Thyroid gland (tissue), 4 donors: ENCODE results near the gene BZW2. TPM values are rescaled to one million over a fixed set of nuclear protein-coding genes. Genes with fewer than 3 reads are reported as not detected.

ENCODE experiments used
- DNase-seq, 2 donors: peaks; one replicate each; pipeline ENCODE4 v3.0.0-alpha.2; 2019
- H3K27ac ChIP-seq, 3 donors: fragments of 200-600 bp; sonication (generic); 1 replicate in 2 of 3; 2 replicates in 1 of 3; pipeline ENCODE4 v1.5.1; 2016 to 2019; ENCODE audit warnings: mild to moderate bottlenecking in 1 of 3, moderate library complexity in 1 of 3
- H3K27me3 ChIP-seq: fragments of 200-600 bp; sonication (generic); one replicate; pipeline ENCODE4 v1.5.1; 2019
- H3K36me3 ChIP-seq, 2 donors: fragments of 200-600 bp; sonication (generic); one replicate each; pipeline ENCODE4 v1.5.1; 2016 to 2019
- H3K4me1 ChIP-seq, 2 donors: fragments of 200-600 bp; sonication (generic); one replicate each; pipeline ENCODE4 v1.5.1; 2017 to 2019
- H3K4me3 ChIP-seq, 3 donors: fragments of 200-600 bp; sonication (generic); replicated peaks in 1 of 3; 1 replicate in 2 of 3; 2 replicates in 1 of 3; pipeline ENCODE4 v1.5.1; 2016; ENCODE audit warnings: mild to moderate bottlenecking in 1 of 3
- H3K9me3 ChIP-seq: fragments of 200-600 bp; sonication (generic); one replicate; pipeline ENCODE4 v1.5.1; 2017
- POLR2A ChIP-seq, 2 donors: fragments of 450-650 bp; IDR thresholded peaks; one replicate each; pipeline ENCODE4 v1.6.1; 2017; ENCODE audit warnings: antibody characterized with exemption in 2 of 2, mild to moderate bottlenecking in 2 of 2, moderate library complexity in 1 of 2
- WGBS, 2 donors: methylation state at CpG; one replicate each; pipeline ENCODE4 v1.1.5; 2017; 5-methylcytosine and 5-hydroxymethylcytosine counted together
- intact Hi-C: fragments of 100-400 bp; cut with DNase I; formaldehyde crosslinking; loops from one replicate; pipeline ENCODE4 v1.15.1; 2023
- total RNA-seq, 4 donors: library from RNA; depleted of rRNA; stranded (reverse); fragments of >200 nt; gene quantifications; one replicate each; pipeline ENCODE4 v1.2.3, GENCODE V29; 2016
- TF ChIP-seq, protein P1 (sequence below), 6 experiments: fragments of 200-600 bp in 3 of 6; fragments of 450-650 bp in 3 of 6; sonication (generic) in 3 of 6; IDR thresholded peaks; one replicate each; pipeline ENCODE4 v1.5.1; 2016 to 2019; ENCODE audit warnings: antibody characterized with exemption in 6 of 6, mild to moderate bottlenecking in 2 of 6, inconsistent platforms in 1 of 6, moderate library complexity in 1 of 6

Gene BZW2
- total RNA-seq, 4 donors from 2014 or later = 63.0 to 69.0 (median 66.8) TPM

DNA sequence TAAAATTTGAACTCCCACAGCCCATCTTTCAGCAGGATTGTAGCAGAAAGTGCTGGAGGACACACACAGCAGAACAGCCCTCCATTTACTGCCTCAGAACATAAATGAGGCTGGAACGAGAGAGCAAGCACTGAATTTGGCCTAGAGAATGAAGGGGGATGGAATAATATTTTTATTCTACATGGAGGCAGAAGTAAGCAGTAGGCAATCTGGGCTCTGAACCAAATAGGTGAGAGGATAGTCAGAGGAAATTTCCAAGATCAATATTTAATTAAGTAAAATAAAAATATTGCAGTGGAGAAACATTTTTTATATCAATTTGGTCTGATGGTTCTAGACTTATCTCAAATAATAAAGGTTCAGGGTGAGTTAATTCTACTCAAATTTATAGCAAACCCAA lies 78.4 kb downstream of the BZW2 start:
- H3K9me3 ChIP-seq = no peaks in the 10 kb centered on the region
- WGBS, 2 donors = 81 to 92% methylated on average over 1 of the region's 1 CpG
- no peak for TF ChIP-seq POLR2A (IDR thresholded peaks at IDR 0.05)
- TF ChIP-seq, protein P1, sequence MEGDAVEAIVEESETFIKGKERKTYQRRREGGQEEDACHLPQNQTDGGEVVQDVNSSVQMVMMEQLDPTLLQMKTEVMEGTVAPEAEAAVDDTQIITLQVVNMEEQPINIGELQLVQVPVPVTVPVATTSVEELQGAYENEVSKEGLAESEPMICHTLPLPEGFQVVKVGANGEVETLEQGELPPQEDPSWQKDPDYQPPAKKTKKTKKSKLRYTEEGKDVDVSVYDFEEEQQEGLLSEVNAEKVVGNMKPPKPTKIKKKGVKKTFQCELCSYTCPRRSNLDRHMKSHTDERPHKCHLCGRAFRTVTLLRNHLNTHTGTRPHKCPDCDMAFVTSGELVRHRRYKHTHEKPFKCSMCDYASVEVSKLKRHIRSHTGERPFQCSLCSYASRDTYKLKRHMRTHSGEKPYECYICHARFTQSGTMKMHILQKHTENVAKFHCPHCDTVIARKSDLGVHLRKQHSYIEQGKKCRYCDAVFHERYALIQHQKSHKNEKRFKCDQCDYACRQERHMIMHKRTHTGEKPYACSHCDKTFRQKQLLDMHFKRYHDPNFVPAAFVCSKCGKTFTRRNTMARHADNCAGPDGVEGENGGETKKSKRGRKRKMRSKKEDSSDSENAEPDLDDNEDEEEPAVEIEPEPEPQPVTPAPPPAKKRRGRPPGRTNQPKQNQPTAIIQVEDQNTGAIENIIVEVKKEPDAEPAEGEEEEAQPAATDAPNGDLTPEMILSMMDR (IDR thresholded peaks at IDR 0.05) = no peak
- no peak for DNase-seq
- intact Hi-C loops = no loop called here
- no peaks in the 10 kb centered on the region for H3K4me1 ChIP-seq
- no peaks in the 10 kb centered on the region for H3K27me3 ChIP-seq
- H3K27ac ChIP-seq = no peak overlapping the region
- H3K4me3 ChIP-seq = no peak overlapping the region
- no peaks in the 10 kb centered on the region for H3K36me3 ChIP-seq

DNA sequence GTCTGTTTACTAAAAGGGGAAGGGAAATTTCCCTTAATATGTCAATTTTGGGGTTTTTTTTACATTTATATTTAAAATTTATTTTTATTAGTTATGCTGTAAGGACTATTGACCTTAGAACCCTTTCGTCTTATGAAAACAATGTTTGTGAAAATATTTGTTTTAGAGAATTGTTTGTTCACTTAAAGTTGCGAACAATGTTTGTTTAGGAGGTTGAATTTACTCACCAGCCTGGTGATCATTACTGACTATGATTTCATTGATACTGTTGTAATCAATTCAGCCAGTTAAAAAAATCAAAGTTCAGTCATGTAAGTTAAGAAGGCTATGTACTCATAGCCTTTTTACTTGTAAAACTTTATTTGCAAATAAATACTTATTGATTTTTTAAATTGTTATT lies 80.2 kb downstream of the BZW2 start:
- H3K27ac ChIP-seq = no peak overlapping the region
- no peaks in the 10 kb centered on the region for H3K9me3 ChIP-seq
- H3K27me3 ChIP-seq = no peaks in the 10 kb centered on the region
- no peak for TF ChIP-seq POLR2A (IDR thresholded peaks at IDR 0.05)
- TF ChIP-seq, protein P1 (IDR thresholded peaks at IDR 0.05) = no peak
- DNase-seq = no peak
- intact Hi-C loops = no loop called here
- H3K4me3 ChIP-seq = no peak overlapping the region
- H3K36me3 ChIP-seq = no peaks in the 10 kb centered on the region
- 48 to 50% methylated on average over 2 of the region's 2 CpGs for WGBS, 2 donors
- H3K4me1 ChIP-seq = no peaks in the 10 kb centered on the region

DNA sequence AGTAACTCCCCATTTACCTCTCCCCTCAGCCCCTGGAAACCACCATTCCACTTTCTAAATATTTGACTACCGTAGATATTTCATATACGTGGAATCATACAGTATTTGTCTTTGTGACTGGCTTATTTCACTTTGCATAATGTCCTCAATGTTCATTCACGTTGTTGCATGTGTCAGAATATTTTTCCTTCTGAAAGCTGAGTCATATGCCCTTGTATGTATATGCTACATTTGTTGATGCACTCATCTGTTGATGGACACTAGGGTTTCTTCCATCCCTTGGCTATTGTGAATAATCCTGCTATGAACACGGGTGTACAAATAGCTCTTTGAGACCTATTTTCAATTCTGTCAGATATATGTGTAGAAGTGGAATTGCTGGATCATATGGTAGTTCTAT lies 81.8 kb downstream of the BZW2 start:
- TF ChIP-seq, protein P1 (IDR thresholded peaks at IDR 0.05) = no peak
- TF ChIP-seq POLR2A (IDR thresholded peaks at IDR 0.05) = no peak
- Histone ChIP-seq H3K27me3 (no peaks in the 10 kb centered on the region), H3K4me1 (no peaks in the 10 kb centered on the region), H3K36me3 (no peaks in the 10 kb centered on the region), H3K9me3 (no peaks in the 10 kb centered on the region), H3K27ac (no peak overlapping the region), H3K4me3 (no peak overlapping the region)
- WGBS, 2 donors = 92 to 94% methylated on average over 4 of the region's 4 CpGs
- intact Hi-C loops = no loop called here
- no peak for DNase-seq

DNA sequence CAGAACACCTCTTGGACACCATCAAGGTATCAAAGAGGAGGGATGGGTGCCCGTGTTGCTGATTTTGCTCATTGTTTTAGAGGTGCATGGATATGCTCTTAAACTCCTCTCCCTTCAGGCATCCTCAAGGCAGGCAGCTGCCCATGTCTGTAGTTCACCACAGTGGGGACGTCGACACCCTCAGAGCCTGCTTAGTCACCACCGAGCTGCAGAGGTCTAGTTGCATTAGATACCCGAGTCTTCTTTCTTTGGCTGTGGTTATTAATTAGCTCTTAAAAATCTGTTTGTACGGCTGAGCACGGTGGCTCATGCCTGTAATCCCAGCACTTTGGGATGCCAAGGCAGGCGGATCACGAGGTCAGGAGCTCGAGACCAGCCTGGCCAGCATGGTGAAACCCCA lies 82.8 kb downstream of the BZW2 start:
- no peaks in the 10 kb centered on the region for H3K36me3 ChIP-seq
- 92 to 93% methylated on average over 10 of the region's 10 CpGs for WGBS, 2 donors

DNA sequence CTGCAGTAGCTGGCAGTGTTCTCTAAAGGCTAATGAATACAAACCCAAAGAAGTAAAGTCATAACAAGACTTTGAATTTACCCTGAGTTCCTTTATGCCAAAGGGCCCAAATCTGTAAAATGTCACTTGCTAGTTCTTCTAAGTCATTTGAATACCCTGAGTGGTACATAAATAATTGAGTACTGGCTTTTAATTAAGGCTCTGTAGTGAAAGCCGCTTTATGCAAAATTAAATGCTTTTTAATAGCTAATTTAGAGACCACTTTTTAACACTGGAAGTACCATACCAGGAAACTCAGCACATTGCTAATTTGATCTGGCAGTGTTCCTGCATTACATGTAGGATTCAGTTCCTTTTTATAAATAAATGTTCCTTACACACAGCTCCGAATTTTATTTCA lies 83.6 kb downstream of the BZW2 start:
- WGBS, 2 donors = 89 to 95% methylated on average over 2 of the region's 2 CpGs
- intact Hi-C loops = no loop called here
- Histone ChIP-seq H3K36me3 (no peaks in the 10 kb centered on the region), H3K9me3 (no peaks in the 10 kb centered on the region), H3K4me1 (peaks cover 0 to 3% of the 10 kb centered on the region in 2 donors), H3K27me3 (no peaks in the 10 kb centered on the region), H3K4me3 (no peak overlapping the region), H3K27ac (no peak overlapping the region)
- DNase-seq = no peak
- TF ChIP-seq POLR2A (IDR thresholded peaks at IDR 0.05) = no peak
- TF ChIP-seq, protein P1 (IDR thresholded peaks at IDR 0.05) = no peak

More for the DNA sequence above, 82.8 kb downstream of the BZW2 start:
- TF ChIP-seq POLR2A (IDR thresholded peaks at IDR 0.05) = no peak
- TF ChIP-seq, protein P1 (IDR thresholded peaks at IDR 0.05) = no peak
- Histone ChIP-seq H3K9me3 (no peaks in the 10 kb centered on the region), H3K27ac (no peak overlapping the region), H3K4me1 (no peaks in the 10 kb centered on the region), H3K4me3 (no peak overlapping the region), H3K27me3 (no peaks in the 10 kb centered on the region)
- no peak for DNase-seq
- intact Hi-C loops = no loop called here
